ENCODE results near the gene DGKI. TPM values are rescaled to one million over a fixed set of nuclear protein-coding genes. Genes with fewer than 3 reads are reported as not detected.

Gene DGKI
- total and polyA plus RNA-seq, 4 donors: 0.01 to 0.37 (median 0.31) TPM

- WGBS: 82% methylated on average over 3 of the region's 3 CpGs
- Histone ChIP-seq H3K27ac (ENCODE audit: low read depth in 1 of 2, low read length in 2 of 2) (no peak overlapping the region), H3K9me3 (ENCODE audit: control insufficient read depth in 4 of 4, low read length in 3 of 4) (no peaks in the 10 kb centered on the region), H3K4me1 (ENCODE audit: control insufficient read depth in 4 of 4, insufficient read depth in 4 of 4, low read length in 3 of 4) (peaks cover 0 to 4% (median 0%) of the 10 kb centered on the region in 4 donors), H3K9ac (ENCODE audit: low read depth in 1 of 2, low read length in 2 of 2) (no peak overlapping the region), H3K4me3 (ENCODE audit: low read depth in 1 of 3, low read length in 3 of 3) (no peak overlapping the region), H3K36me3 (ENCODE audit: control insufficient read depth in 4 of 4, insufficient read depth in 3 of 4, low read depth in 1 of 4, low read length in 3 of 4) (no peaks in the 10 kb centered on the region), H3K27me3 (ENCODE audit: control insufficient read depth in 4 of 4, insufficient read depth in 4 of 4, low read length in 3 of 4) (peaks cover 0 to 7% (median under 1%) of the 10 kb centered on the region in 4 donors)
- no peak for TF ChIP-seq SP1 (IDR thresholded peaks at IDR 0.05)
- TF ChIP-seq EGR1 (IDR thresholded peaks at IDR 0.05; ENCODE audit: low read depth in 2 of 2): no peak
- TF ChIP-seq YY1 (IDR thresholded peaks at IDR 0.05): no peak
- no peak for TF ChIP-seq REST (IDR thresholded peaks at IDR 0.05)
- TF ChIP-seq TAF1 (conservative IDR thresholded peaks at IDR 0.05): no peak
- no peak for TF ChIP-seq NR2F2 (IDR thresholded peaks at IDR 0.05)
- TF ChIP-seq RXRA (IDR thresholded peaks at IDR 0.05): no peak
- TF ChIP-seq FOXA1 (IDR thresholded peaks at IDR 0.05): no peak
- TF ChIP-seq ZBTB33 (IDR thresholded peaks at IDR 0.05): no peak
- no peak for TF ChIP-seq GABPA (IDR thresholded peaks at IDR 0.05 in 1 of 2, conservative IDR thresholded peaks at IDR 0.05 in 1 of 2)
- no peak for TF ChIP-seq FOXA2 (IDR thresholded peaks at IDR 0.05)
- TF ChIP-seq RAD21 (IDR thresholded peaks at IDR 0.05): no peak
- no peak for TF ChIP-seq ATF3 (IDR thresholded peaks at IDR 0.05)
- no peak for TF ChIP-seq HNF4A (conservative IDR thresholded peaks at IDR 0.05)
- TF ChIP-seq HNF4G (IDR thresholded peaks at IDR 0.05): no peak
- TF ChIP-seq CTCF (IDR thresholded peaks at IDR 0.05; ENCODE audit: low read depth, low read length, missing input control): no peak
- no peak for TF ChIP-seq MAX (IDR thresholded peaks at IDR 0.05)
- no peak for TF ChIP-seq JUND (IDR thresholded peaks at IDR 0.05)
- no peak for DNase-seq (ENCODE audit: low spot score)
Observed at GRCh38 chr7:137656850-137657232, 189.9 kb downstream of the DGKI start.
